IPS-20b (cell line): ENCODE results near the gene PTPMT1.
"Not testable (repeated sequence)": the region's sequence is repeated elsewhere in the genome, so short reads cannot be mapped to it uniquely, and the experiment has no call there.

Source experiments
- H3K27ac ChIP-seq: one replicate; pipeline ENCODE4 v1.5.1; 2013; ENCODE audit warnings: low read length
- H3K27me3 ChIP-seq: 2 replicates; pipeline ENCODE4 v1.6.1; 2013; ENCODE audit warnings: mild to moderate bottlenecking, low read length, inconsistent platforms; ENCODE audit not compliant: insufficient read depth
- H3K36me3 ChIP-seq: 2 replicates; pipeline ENCODE4 v1.6.1; 2013; ENCODE audit warnings: low read depth, mild to moderate bottlenecking, inconsistent platforms, low read length, moderate library complexity; ENCODE audit not compliant: insufficient read depth
- H3K4me1 ChIP-seq: 2 replicates; pipeline ENCODE4 v1.6.1; 2013; ENCODE audit warnings: mild to moderate bottlenecking, control low read depth, inconsistent platforms, low read length, moderate library complexity; ENCODE audit not compliant: insufficient read depth
- H3K4me3 ChIP-seq: 2 replicates; pipeline ENCODE4 v1.5.1; 2013; ENCODE audit warnings: mild to moderate bottlenecking, low read length, inconsistent platforms
- H3K9ac ChIP-seq: 2 replicates; pipeline ENCODE4 v1.6.1; 2013; ENCODE audit warnings: low read depth, mild to moderate bottlenecking, inconsistent platforms, low read length, moderate library complexity
- H3K9me3 ChIP-seq: 2 replicates; pipeline ENCODE4 v1.6.1; 2013; ENCODE audit warnings: mild to moderate bottlenecking, low read depth, low read length, inconsistent platforms; ENCODE audit not compliant: insufficient read depth

The PTPMT1 gene, protein sequence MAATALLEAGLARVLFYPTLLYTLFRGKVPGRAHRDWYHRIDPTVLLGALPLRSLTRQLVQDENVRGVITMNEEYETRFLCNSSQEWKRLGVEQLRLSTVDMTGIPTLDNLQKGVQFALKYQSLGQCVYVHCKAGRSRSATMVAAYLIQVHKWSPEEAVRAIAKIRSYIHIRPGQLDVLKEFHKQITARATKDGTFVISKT

DNA sequence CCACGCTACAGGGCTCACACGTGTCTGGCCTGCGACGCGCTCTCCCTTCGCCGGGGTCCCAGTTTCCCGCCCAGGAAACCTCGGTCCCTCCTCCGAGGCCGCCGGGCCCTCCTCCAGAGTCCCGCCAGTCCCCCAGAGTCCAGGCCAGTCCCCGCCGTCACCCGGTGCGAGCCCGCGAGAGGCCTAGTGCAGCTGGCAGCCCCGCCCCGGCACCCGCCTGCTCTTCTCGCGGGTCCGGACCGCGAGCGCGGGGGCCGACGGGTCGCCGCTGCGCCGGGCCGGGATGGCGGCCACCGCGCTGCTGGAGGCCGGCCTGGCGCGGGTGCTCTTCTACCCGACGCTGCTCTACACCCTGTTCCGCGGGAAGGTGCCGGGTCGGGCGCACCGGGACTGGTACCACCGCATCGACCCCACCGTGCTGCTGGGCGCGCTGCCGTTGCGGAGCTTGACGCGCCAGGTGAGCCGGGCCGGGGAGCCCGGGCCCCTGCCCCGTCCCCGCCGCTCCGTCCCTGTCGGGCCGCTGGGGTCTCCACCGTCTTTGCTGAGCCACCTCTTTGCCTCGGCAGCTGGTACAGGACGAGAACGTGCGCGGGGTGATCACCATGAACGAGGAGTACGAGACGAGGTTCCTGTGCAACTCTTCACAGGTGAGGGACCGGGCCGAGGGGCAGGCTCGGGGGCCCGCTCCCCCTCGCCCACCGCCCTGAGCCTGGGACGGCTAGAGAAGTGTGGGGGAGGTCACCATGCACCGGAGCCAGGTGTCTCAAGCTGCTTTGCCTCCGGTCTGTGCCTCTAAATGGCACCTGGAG lies at the start of gene PTPMT1:
TSS of gene PTPMT1 (plus strand) at position 260 of the 809 bp plus-strand sequence. CDS start at position 284, 24 bp downstream.
- H3K36me3 ChIP-seq, result peaks cover 13% of the 10 kb centered on the region
- peak within 1 kb of the TSS; percentile 97 for H3K9ac ChIP-seq
- peak within 1 kb of the TSS; percentile 95 for H3K4me3 ChIP-seq
- H3K9me3 ChIP-seq, result no peaks in the 10 kb centered on the region
- peak within 1 kb of the TSS; percentile 71 for H3K27ac ChIP-seq
- H3K27me3 ChIP-seq, result peaks cover 3% of the 10 kb centered on the region; the same call in 1 of the 2 replicates
- no peaks in the 10 kb centered on the region; the same call in 1 of the 2 replicates for H3K4me1 ChIP-seq

DNA sequence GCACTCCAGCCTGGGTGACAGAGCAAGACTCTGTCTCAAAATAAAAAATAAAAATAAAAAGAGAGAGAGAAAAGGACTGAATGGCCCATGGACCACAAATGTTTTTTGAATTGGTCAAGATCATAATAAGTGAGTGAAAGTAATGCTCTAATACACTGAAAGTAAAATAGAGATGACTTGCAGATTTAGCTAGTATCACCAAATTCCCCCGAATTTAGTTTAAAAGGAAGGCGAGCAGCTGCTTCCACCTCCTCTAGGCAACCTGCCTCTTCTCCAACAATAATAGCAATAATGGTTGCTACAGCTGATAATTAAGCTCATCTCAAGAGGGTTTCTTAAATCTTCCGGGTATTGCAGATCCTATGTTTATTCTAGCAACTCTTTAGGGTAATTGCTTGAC lies 49.2 kb upstream of the PTPMT1 start:
- H3K9ac ChIP-seq, result no peak overlapping the region
- no peaks in the 10 kb centered on the region for H3K27me3 ChIP-seq
- no peaks in the 10 kb centered on the region; the same call in 1 of the 2 replicates for H3K36me3 ChIP-seq
- H3K4me3 ChIP-seq, result no peak overlapping the region
- no peaks in the 10 kb centered on the region for H3K9me3 ChIP-seq
- H3K4me1 ChIP-seq, result peaks cover 28% of the 10 kb centered on the region
- H3K27ac ChIP-seq, result no peak overlapping the region

DNA sequence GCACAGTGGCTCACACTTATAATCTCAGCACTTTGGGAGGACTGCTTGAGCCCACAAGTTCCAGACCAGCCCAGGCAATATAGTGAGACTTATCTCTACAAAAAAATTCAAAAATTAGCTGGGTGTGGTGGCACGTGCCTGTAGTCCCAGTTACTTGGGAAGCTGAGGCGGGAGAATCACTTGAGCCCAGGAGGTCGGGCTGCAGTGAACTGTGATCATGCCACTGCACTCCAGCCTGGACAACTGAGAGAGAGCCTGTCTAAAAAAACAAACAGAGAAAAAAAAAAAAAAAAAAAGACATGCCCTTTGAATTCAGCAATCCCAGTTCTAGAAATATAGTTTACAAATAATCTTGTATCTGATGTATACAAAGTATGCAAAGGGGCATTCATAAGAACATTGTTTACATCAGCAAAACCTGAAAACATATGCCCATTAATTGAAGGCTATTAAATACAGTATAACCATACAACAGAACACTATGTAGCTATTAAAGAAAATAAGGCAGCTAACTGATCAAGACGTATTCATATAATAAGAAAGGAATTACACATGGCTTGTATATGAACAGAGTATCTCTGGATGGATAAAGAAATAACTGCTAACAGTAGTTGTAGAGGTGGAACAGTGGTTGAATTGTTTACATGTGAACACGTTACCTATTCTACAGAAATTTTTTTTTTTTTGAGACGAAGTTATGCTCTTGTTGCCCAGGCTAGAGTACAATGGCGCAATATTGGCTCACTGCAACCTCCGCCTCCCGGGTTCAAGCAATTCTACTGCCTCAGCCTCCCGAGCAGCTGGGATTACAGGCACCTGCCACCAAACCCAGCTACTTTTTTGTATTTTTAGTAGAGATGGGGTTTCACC lies 48.2 kb upstream of the PTPMT1 start:
- Histone ChIP-seq H3K36me3 (no peaks in the 10 kb centered on the region), H3K27me3 (no peaks in the 10 kb centered on the region), H3K27ac (no peak overlapping the region), H3K4me3 (no peak overlapping the region), H3K9ac (no peak overlapping the region), H3K9me3 (no peaks in the 10 kb centered on the region), H3K4me1 (peaks cover 28% of the 10 kb centered on the region)

DNA sequence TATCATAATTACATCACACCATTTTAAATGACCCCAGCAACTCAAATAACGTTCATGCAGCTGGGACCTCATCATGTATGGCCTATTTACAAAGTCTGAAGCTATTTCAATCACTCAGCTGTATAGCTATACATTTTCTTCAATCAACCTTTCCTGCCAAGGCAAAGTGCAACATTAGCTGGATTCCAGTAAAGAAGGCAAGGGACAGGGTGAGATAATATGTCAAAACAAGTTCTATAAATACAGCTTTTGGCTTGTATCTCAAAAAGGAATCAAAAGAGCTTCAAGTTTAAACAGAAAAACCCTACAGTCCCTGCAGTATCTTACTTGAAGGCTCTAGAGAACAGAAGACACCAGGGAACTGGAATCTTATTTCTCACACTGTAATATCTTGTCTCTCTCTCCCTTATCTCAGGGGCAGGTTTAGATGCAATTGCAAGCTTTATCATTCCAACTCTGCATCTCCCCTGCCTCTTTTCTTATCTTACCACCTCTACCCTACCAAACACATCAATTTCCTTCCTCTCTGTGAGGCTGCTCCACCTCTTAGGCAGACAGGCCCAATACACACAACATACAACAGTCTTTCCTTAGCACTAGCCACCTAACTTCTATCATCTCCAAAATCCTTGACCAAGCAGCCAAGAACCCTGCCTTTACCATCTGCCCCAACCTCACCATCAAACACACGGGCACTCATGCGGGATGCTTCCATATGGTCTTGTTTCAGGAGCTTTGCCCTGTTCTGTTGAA lies 47.0 kb upstream of the PTPMT1 start:
- Histone ChIP-seq H3K36me3 (no peaks in the 10 kb centered on the region), H3K4me3 (no peak overlapping the region), H3K27me3 (no peaks in the 10 kb centered on the region), H3K9ac (no peak overlapping the region), H3K9me3 (no peaks in the 10 kb centered on the region), H3K4me1 (peaks cover 23% of the 10 kb centered on the region), H3K27ac (no peak overlapping the region)

DNA sequence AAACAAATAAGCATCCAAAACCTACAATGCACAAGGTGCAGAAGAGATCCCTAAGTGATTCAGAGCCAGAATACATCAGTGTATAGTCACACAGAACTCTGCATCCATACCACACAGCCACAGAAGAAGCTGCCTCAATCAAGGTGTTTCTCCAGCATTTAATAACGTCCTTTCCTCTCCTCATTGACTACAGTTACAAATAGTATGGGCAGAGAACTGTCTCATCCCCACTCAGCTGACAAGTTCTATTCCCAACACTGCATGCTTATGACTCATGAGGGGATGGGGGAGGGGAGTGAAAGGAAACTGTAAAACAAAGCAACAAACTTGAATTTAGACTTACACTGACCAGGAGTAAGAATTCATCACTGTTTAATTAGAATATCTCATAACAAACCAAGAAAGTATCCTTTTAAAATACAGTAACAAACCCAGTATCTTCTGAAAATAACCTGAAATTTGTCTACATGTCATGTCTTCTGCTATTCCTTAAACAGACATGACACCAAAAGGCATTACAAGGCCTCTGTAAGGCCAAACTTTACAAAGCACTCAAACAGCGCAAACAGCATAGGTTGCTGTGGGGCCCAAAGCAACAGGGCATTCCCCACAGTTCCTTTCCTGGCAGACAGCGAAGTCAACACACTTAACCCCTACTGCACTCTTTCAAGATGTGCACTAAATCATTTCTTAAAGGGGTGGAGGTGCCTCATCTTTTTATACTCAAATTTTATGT lies 41.7 kb upstream of the PTPMT1 start:
- peaks cover 30% of the 10 kb centered on the region for H3K4me1 ChIP-seq
- H3K9ac ChIP-seq, result no peak overlapping the region
- H3K27me3 ChIP-seq, result no peaks in the 10 kb centered on the region
- H3K27ac ChIP-seq, result no peak overlapping the region
- peaks cover 4% of the 10 kb centered on the region; the same call in 1 of the 2 replicates for H3K36me3 ChIP-seq
- H3K9me3 ChIP-seq, result no peaks in the 10 kb centered on the region
- H3K4me3 ChIP-seq, result 0 out of 2 replicates have a peak overlapping the region, but pooled peaks have one; percentile 11

DNA sequence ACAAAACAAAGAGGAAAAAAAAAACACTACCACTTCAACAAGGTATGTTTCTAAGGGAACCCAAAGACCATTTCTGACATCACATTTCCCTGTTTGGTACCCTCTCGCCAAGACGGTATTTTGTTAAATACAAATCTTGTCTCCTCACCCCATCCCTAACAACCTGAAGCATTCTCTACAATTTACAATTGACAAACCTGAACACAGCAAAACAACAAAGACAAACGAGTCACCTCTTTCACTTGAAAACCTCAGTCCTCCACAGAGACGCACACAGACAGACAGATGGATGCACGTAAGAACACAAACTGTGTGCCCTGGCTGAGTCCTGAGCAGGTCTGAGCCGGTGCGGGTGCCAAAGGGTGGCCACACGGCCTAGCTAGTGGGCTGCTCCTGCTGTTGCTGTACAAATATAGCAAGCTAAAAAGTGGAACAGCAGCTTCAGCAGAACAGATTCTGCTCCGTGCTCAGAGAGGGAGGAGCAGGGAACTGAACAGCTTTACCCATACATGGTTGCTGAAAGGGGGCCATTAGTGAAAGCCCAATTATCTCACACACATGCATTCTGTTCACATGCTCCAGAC lies 41.0 kb upstream of the PTPMT1 start:
- Histone ChIP-seq H3K27ac (peak overlapping the region; percentile 43), H3K27me3 (no peaks in the 10 kb centered on the region), H3K4me3 (peak overlapping the region; percentile 37; the same call in 1 of the 2 replicates), H3K36me3 (peaks cover 4% of the 10 kb centered on the region; the same call in 1 of the 2 replicates), H3K9me3 (no peaks in the 10 kb centered on the region), H3K9ac (peak overlapping the region; percentile 46; the same call in 1 of the 2 replicates), H3K4me1 (peaks cover 27% of the 10 kb centered on the region)

DNA sequence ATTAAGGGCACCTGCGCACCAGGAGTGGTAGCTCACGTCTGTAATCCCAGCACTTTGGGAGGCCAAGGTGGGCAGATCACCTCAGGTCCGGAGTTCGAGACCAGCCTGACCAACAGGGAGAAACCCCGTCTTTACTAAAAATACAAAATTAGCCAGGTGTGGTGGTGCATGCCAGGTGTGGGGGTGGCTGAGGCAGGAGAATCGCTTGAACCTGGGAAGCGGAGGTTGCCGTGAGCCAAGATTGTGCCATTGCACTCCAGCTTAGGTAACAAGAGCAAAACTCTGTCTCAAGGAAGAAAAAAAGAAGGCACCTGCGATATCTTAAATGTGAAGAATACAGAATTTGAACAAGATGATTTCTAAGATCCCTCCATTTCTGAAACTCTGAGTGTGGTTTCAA lies 39.4 kb upstream of the PTPMT1 start:
- not testable (repeated sequence) for H3K27ac ChIP-seq, H3K9me3 ChIP-seq, H3K9ac ChIP-seq, H3K4me3 ChIP-seq, H3K36me3 ChIP-seq, H3K27me3 ChIP-seq
- H3K4me1 ChIP-seq, result peaks cover 27% of the 10 kb centered on the region

DNA sequence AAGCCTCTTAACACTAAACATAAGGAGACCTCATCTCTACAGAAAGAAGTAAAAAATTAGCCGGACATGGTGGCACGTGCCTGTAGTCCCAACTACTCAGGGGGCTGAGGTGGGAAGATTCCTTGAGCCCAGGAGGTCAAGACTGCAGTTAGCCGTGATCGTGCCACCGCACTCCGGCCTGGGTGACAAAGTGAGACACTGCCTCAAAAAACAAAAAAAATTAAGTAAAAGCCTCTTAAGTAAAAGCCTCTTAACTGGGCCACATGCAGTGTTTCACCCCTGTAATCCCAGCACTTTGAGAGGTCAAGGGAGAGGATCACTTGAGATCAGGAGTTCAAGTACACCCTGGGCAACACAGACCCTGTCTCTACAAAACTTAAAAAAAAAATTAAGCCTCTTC lies 38.2 kb upstream of the PTPMT1 start:
- Histone ChIP-seq H3K27ac (no peak overlapping the region), H3K9ac (no peak overlapping the region), H3K27me3 (no peaks in the 10 kb centered on the region), H3K4me1 (peaks cover 27% of the 10 kb centered on the region), H3K36me3 (peaks cover 9% of the 10 kb centered on the region; the same call in 1 of the 2 replicates), H3K9me3 (no peaks in the 10 kb centered on the region), H3K4me3 (no peak overlapping the region)

DNA sequence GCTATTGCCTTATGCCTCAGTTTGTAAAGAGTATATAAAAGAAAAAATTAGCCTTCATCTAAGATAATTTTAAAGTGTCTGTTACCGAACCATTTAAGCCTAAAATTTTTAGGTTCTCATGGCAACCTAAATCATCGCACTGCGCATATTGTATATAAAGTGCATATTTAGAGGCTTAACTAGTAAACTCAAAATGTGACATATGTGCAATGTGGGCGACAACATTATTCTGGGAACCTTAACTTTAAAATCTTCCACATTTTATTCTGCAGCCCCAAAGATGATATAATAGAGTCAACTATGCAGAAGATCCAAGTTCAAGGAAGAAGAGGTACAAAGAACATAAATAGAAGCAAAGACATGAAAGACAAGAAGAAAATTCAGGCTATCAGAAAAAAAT lies 35.4 kb upstream of the PTPMT1 start:
- Histone ChIP-seq H3K27ac (no peak overlapping the region), H3K9ac (no peak overlapping the region), H3K4me1 (peaks cover 11% of the 10 kb centered on the region), H3K36me3 (peaks cover 9% of the 10 kb centered on the region; the same call in 1 of the 2 replicates), H3K9me3 (no peaks in the 10 kb centered on the region), H3K27me3 (no peaks in the 10 kb centered on the region), H3K4me3 (no peak overlapping the region)

DNA sequence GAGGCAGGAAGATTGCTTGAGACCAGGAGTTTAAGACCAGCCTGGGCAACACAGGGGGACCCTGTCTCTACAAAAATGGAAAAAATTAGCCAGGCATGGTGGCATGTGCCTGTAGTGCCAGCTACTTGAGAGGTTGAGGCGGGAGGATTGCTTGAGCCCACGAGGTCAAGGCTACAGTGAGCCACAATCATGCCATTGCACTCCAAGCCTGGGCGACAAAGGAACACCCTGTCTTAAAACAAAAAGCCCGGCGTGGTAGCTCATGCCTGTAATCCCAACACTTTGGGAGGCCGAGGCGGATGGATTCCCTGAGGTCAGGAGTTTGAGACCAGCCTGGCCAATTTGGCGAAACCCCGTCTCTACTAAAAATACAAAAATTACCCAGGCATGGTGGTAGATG lies 34.7 kb upstream of the PTPMT1 start:
- not testable (repeated sequence) for H3K27me3 ChIP-seq, H3K4me1 ChIP-seq, H3K36me3 ChIP-seq, H3K4me3 ChIP-seq, H3K9ac ChIP-seq, H3K9me3 ChIP-seq, H3K27ac ChIP-seq
